Astrocyte (in vitro differentiated cells and primary cell): ENCODE results near the gene RHOG.

ENCODE experiments used
- EZH2 ChIP-seq: IDR thresholded peaks from 2 replicates; pipeline ENCODE4 v1.6.1; 2012; ENCODE audit warnings: mild to moderate bottlenecking, low read length, inconsistent platforms; ENCODE audit not compliant: insufficient read depth
- TF ChIP-seq, protein P1 (sequence below): IDR thresholded peaks from 2 replicates; pipeline ENCODE4 v1.5.1; 2011; ENCODE audit warnings: low read depth, mild to moderate bottlenecking, inconsistent platforms, low read length, moderate library complexity; ENCODE audit not compliant: insufficient read depth

DNA sequence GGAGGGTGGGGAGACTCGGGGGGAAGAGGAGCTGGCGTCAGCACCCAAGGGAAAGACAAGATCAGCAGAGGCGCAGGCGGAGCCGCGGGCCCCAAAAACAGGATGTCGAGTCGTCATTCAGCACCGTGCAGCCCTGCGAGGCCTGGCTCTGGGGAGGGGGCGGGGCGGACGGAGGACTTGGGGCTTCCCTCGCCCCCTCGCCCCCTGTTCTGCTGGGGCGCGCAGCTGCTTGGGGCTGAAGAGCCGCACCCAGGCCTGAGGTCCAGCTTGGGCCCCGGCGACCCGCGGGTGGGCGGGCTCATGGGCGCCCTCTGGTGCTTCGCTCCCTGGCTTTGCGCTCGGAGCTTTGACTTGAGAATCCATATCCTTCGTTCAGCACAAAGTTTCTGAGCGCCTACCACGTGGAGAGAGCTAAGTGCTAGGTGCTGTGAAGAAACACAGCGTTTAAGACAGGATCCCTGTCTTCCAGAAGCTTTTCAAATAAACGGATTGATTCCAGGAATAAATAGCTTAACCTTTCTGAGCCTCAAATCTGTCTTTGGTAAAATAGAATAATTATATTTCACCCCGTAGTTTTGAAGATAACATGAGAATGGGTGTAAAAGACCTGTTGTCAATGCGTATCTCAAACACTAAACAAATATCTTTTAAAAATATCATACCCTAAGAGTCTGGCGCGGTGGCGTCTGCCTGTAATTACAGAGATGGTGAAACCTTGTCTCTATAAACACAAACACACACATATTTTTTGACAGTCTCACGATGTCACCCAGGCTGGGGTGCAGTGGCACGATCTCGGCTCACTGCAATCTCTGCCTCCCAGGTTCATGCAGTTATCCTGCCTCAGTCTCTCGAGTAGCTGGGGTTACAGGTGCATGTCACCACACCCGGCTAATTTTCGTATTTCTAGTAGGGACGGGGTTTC lies 929 bp upstream of the RHOG start:
- TF ChIP-seq, protein P1, sequence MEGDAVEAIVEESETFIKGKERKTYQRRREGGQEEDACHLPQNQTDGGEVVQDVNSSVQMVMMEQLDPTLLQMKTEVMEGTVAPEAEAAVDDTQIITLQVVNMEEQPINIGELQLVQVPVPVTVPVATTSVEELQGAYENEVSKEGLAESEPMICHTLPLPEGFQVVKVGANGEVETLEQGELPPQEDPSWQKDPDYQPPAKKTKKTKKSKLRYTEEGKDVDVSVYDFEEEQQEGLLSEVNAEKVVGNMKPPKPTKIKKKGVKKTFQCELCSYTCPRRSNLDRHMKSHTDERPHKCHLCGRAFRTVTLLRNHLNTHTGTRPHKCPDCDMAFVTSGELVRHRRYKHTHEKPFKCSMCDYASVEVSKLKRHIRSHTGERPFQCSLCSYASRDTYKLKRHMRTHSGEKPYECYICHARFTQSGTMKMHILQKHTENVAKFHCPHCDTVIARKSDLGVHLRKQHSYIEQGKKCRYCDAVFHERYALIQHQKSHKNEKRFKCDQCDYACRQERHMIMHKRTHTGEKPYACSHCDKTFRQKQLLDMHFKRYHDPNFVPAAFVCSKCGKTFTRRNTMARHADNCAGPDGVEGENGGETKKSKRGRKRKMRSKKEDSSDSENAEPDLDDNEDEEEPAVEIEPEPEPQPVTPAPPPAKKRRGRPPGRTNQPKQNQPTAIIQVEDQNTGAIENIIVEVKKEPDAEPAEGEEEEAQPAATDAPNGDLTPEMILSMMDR = peak; percentile 53
- TF ChIP-seq EZH2 = no peak
